HepG2 (cell line): Measurements from ENCODE around the gene FBXW2. TPM values are rescaled to one million over a fixed set of nuclear protein-coding genes. Genes with fewer than 3 reads are reported as not detected.

Experiments
- BHLHE40 ChIP-seq: IDR thresholded peaks from 2 replicates; pipeline ENCODE4 v1.6.1; 2011; ENCODE audit warnings: low read length, improper control_type of control experiment
- GFI1 ChIP-seq: sonication (generic); formaldehyde crosslinking; IDR thresholded peaks from 2 replicates; pipeline ENCODE4 v1.5.0; 2020; ENCODE audit warnings: missing genetic modification reagents, mild to moderate bottlenecking, borderline replicate concordance
- HDAC6 ChIP-seq: fragments of 200-600 bp; sonication (generic); IDR thresholded peaks from 2 replicates; pipeline ENCODE4 v1.7.0; 2017; ENCODE audit warnings: mild to moderate bottlenecking, antibody characterized with exemption, low read length, low read depth
- NFIC ChIP-seq: IDR thresholded peaks from 2 replicates; pipeline ENCODE4 v1.6.1; 2012; ENCODE audit warnings: mild to moderate bottlenecking, low read length, inconsistent platforms
- NKX3-1 ChIP-seq: sonication (generic); formaldehyde crosslinking; IDR thresholded peaks from 2 replicates; pipeline ENCODE4 v1.5.0; 2020; ENCODE audit warnings: missing genetic modification reagents
- NONO ChIP-seq, 2 experiments: fragments of 450-650 bp in 1 of 2; sonication (generic) in 1 of 2; formaldehyde crosslinking in 1 of 2; IDR thresholded peaks in 1 of 2; conservative IDR thresholded peaks in 1 of 2; 2 replicates each; pipeline versions ENCODE4 v1.6.1 to v1.8.0; 2017 to 2022; ENCODE audit warnings: mild to moderate bottlenecking in 1 of 2, missing genetic modification reagents in 1 of 2, moderate library complexity in 1 of 2
- SAP130 ChIP-seq: IDR thresholded peaks from 2 replicates; pipeline ENCODE4 v1.6.1; 2016; ENCODE audit warnings: low read depth
- ZNF296 ChIP-seq: sonication (generic); formaldehyde crosslinking; conservative IDR thresholded peaks from 2 replicates; pipeline ENCODE4 v1.5.0; 2020; ENCODE audit warnings: mild to moderate bottlenecking, missing genetic modification reagents
- ZNF558 ChIP-seq: sonication (generic); formaldehyde crosslinking; IDR thresholded peaks from 2 replicates; pipeline ENCODE4 v1.9.0; 2022; ENCODE audit warnings: mild to moderate bottlenecking, missing genetic modification reagents, borderline replicate concordance
- ZNF589 ChIP-seq: sonication (generic); formaldehyde crosslinking; conservative IDR thresholded peaks from 2 replicates; pipeline ENCODE4 v1.8.0; 2022; ENCODE audit warnings: mild to moderate bottlenecking, moderate library complexity, missing genetic modification reagents
- ZNF644 ChIP-seq: IDR thresholded peaks from 2 replicates; pipeline ENCODE4 v1.6.1; 2016; ENCODE audit warnings: low read depth
- polyA plus RNA-seq, 8 experiments: library from polyadenylated mRNA; depleted of rRNA in 3 of 8; stranded (reverse) in 7 of 8; unstranded in 1 of 8; fragments of >200 nt; fragmentation: Illumina TruSeq in 4 of 8; extraction: Trizol in 4 of 8; gene quantifications; 2 replicates each; pipeline versions ENCODE4 v1.2.1 to v1.2.3, GENCODE V29; 2011 to 2016; ENCODE audit warnings: low read depth in 4 of 8, missing spikeins in 1 of 8, mixed read lengths in 1 of 8; ENCODE audit not compliant: insufficient read depth in 1 of 8
- total RNA-seq, 5 experiments: library from RNA; depleted of rRNA; stranded (reverse); fragments of >200 nt; fragmentation: Illumina TruSeq; extraction: Trizol; gene quantifications; 2 replicates each; pipeline ENCODE4 v1.2.3, GENCODE V29; 2016; ENCODE audit warnings: low read depth in 1 of 5
- TF ChIP-seq, protein P1 (sequence below): sonication (generic); formaldehyde crosslinking; IDR thresholded peaks from 2 replicates; pipeline ENCODE4 v1.4.0; 2020; ENCODE audit warnings: missing genetic modification reagents, borderline replicate concordance
- TF ChIP-seq, protein P2 (sequence below): sonication (generic); formaldehyde crosslinking; IDR thresholded peaks from 2 replicates; pipeline ENCODE4 v1.4.0; 2020; ENCODE audit warnings: mild to moderate bottlenecking, missing genetic modification reagents
- TF ChIP-seq, protein P3 (sequence below): sonication (generic); formaldehyde crosslinking; IDR thresholded peaks from 2 replicates; pipeline ENCODE4 v1.4.0; 2020; ENCODE audit warnings: missing genetic modification reagents
- TF ChIP-seq, protein P4 (sequence below): sonication (generic); formaldehyde crosslinking; conservative IDR thresholded peaks from 2 replicates; pipeline ENCODE4 v1.4.0; 2020; ENCODE audit warnings: missing genetic modification reagents

The FBXW2 gene
- total and polyA plus RNA-seq, 2 of the 13 experiments (the other 11 are each of a cell fraction or from before 2014, with no cell fraction given), result 35.4 to 43.1 TPM

DNA sequence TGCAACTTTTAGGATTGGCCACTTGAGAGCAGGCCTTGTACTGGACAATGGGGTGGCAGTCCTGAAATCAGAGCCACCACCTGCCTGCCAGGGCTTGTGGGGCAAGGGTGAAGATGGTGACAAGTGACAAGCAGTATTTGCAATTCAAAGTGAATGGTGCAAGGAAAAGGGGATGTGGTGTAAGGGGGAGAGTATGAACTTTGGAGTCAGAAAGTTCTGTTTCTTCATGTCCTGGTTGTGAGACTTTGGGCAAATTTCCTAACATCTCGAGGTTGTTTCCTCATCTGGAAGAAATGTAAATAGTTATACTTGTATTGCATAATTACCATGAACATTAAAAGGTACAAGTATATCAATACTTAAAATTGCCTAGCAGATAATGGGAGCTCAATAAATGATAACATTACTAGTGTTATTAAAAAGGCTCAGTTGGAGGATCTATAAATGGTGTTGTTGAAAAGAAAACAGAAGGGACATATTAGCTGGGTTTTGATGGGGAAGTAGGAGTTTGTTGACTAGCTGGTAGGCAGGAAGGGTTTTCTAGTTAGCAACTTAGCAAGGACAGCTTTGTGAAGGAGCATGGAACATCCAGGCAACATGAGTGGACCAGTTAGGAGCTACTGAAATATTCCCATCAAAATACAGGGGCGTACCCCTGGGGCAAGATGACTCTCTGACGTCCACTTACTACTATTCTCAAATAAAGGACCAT, 57.6 kb downstream of the FBXW2 start (continued):
- TF ChIP-seq, protein P1, sequence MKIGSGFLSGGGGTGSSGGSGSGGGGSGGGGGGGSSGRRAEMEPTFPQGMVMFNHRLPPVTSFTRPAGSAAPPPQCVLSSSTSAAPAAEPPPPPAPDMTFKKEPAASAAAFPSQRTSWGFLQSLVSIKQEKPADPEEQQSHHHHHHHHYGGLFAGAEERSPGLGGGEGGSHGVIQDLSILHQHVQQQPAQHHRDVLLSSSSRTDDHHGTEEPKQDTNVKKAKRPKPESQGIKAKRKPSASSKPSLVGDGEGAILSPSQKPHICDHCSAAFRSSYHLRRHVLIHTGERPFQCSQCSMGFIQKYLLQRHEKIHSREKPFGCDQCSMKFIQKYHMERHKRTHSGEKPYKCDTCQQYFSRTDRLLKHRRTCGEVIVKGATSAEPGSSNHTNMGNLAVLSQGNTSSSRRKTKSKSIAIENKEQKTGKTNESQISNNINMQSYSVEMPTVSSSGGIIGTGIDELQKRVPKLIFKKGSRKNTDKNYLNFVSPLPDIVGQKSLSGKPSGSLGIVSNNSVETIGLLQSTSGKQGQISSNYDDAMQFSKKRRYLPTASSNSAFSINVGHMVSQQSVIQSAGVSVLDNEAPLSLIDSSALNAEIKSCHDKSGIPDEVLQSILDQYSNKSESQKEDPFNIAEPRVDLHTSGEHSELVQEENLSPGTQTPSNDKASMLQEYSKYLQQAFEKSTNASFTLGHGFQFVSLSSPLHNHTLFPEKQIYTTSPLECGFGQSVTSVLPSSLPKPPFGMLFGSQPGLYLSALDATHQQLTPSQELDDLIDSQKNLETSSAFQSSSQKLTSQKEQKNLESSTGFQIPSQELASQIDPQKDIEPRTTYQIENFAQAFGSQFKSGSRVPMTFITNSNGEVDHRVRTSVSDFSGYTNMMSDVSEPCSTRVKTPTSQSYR (CRISPR knock-in tag), result no peak
- TF ChIP-seq GFI1 (CRISPR knock-in tag), result peak; percentile 80
- no peak for TF ChIP-seq ZNF296 (CRISPR knock-in tag)
- TF ChIP-seq SAP130 (CRISPR knock-in tag), result no peak
- TF ChIP-seq, protein P2, sequence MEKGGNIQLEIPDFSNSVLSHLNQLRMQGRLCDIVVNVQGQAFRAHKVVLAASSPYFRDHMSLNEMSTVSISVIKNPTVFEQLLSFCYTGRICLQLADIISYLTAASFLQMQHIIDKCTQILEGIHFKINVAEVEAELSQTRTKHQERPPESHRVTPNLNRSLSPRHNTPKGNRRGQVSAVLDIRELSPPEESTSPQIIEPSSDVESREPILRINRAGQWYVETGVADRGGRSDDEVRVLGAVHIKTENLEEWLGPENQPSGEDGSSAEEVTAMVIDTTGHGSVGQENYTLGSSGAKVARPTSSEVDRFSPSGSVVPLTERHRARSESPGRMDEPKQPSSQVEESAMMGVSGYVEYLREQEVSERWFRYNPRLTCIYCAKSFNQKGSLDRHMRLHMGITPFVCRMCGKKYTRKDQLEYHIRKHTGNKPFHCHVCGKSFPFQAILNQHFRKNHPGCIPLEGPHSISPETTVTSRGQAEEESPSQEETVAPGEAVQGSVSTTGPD (CRISPR knock-in tag), result no peak
- TF ChIP-seq BHLHE40, result no peak
- TF ChIP-seq ZNF644 (CRISPR knock-in tag), result 0 out of 2 replicates have a peak, but pooled peaks have one; percentile 24
- TF ChIP-seq, protein P3, sequence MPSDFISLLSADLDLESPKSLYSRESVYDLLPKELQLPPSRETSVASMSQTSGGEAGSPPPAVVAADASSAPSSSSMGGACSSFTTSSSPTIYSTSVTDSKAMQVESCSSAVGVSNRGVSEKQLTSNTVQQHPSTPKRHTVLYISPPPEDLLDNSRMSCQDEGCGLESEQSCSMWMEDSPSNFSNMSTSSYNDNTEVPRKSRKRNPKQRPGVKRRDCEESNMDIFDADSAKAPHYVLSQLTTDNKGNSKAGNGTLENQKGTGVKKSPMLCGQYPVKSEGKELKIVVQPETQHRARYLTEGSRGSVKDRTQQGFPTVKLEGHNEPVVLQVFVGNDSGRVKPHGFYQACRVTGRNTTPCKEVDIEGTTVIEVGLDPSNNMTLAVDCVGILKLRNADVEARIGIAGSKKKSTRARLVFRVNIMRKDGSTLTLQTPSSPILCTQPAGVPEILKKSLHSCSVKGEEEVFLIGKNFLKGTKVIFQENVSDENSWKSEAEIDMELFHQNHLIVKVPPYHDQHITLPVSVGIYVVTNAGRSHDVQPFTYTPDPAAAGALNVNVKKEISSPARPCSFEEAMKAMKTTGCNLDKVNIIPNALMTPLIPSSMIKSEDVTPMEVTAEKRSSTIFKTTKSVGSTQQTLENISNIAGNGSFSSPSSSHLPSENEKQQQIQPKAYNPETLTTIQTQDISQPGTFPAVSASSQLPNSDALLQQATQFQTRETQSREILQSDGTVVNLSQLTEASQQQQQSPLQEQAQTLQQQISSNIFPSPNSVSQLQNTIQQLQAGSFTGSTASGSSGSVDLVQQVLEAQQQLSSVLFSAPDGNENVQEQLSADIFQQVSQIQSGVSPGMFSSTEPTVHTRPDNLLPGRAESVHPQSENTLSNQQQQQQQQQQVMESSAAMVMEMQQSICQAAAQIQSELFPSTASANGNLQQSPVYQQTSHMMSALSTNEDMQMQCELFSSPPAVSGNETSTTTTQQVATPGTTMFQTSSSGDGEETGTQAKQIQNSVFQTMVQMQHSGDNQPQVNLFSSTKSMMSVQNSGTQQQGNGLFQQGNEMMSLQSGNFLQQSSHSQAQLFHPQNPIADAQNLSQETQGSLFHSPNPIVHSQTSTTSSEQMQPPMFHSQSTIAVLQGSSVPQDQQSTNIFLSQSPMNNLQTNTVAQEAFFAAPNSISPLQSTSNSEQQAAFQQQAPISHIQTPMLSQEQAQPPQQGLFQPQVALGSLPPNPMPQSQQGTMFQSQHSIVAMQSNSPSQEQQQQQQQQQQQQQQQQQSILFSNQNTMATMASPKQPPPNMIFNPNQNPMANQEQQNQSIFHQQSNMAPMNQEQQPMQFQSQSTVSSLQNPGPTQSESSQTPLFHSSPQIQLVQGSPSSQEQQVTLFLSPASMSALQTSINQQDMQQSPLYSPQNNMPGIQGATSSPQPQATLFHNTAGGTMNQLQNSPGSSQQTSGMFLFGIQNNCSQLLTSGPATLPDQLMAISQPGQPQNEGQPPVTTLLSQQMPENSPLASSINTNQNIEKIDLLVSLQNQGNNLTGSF (CRISPR knock-in tag), result no peak
- no peak for TF ChIP-seq ZNF558 (CRISPR knock-in tag)
- TF ChIP-seq, protein P4, sequence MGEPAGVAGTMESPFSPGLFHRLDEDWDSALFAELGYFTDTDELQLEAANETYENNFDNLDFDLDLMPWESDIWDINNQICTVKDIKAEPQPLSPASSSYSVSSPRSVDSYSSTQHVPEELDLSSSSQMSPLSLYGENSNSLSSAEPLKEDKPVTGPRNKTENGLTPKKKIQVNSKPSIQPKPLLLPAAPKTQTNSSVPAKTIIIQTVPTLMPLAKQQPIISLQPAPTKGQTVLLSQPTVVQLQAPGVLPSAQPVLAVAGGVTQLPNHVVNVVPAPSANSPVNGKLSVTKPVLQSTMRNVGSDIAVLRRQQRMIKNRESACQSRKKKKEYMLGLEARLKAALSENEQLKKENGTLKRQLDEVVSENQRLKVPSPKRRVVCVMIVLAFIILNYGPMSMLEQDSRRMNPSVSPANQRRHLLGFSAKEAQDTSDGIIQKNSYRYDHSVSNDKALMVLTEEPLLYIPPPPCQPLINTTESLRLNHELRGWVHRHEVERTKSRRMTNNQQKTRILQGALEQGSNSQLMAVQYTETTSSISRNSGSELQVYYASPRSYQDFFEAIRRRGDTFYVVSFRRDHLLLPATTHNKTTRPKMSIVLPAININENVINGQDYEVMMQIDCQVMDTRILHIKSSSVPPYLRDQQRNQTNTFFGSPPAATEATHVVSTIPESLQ (CRISPR knock-in tag), result no peak
- TF ChIP-seq NKX3-1 (CRISPR knock-in tag), result no peak
- no peak for TF ChIP-seq HDAC6
- no peak for TF ChIP-seq NONO (IDR thresholded peaks at IDR 0.05)
- TF ChIP-seq NONO (CRISPR knock-in tag; conservative IDR thresholded peaks at IDR 0.05), result no peak
- TF ChIP-seq NFIC, result no peak
- no peak for TF ChIP-seq ZNF589 (CRISPR knock-in tag)
